GM12875 (cell line): ENCODE data around the gene RBMS1.

Experiments used
- H3K4me3 ChIP-seq: one replicate; pipeline ENCODE4 v1.5.1; 2011; ENCODE audit warnings: low read depth, low read length, control low read depth
- CTCF ChIP-seq: IDR thresholded peaks from 2 replicates; pipeline ENCODE4 v1.5.1; 2011; ENCODE audit warnings: low read depth, mild to moderate bottlenecking, control low read depth, inconsistent platforms, low read length, moderate library complexity, borderline replicate concordance; ENCODE audit not compliant: insufficient read depth

Gene RBMS1

GRCh38 chr2:160308476-160308875 is 185.1 kb downstream of the RBMS1 start:
- no peak overlapping the region for H3K4me3 ChIP-seq
- no peak for TF ChIP-seq CTCF

- no peak overlapping the region for H3K4me3 ChIP-seq
- no peak for TF ChIP-seq CTCF
Measured at GRCh38 chr2:160306985-160307384, 186.6 kb downstream of the RBMS1 start.

- no peak for TF ChIP-seq CTCF
- H3K4me3 ChIP-seq, result no peak overlapping the region
Measured at GRCh38 chr2:160305081-160305750, 188.4 kb downstream of the RBMS1 start.

GRCh38 chr2:160303527-160303926 is 190.1 kb downstream of the RBMS1 start:
- no peak for TF ChIP-seq CTCF
- no peak overlapping the region for H3K4me3 ChIP-seq

GRCh38 chr2:160303076-160303475 is 190.5 kb downstream of the RBMS1 start:
- H3K4me3 ChIP-seq, result no peak overlapping the region
- TF ChIP-seq CTCF, result no peak

GRCh38 chr2:160301420-160301819 is 192.2 kb downstream of the RBMS1 start:
- no peak for TF ChIP-seq CTCF
- no peak overlapping the region for H3K4me3 ChIP-seq

- TF ChIP-seq CTCF, result no peak
- no peak overlapping the region for H3K4me3 ChIP-seq
Measured at GRCh38 chr2:160300203-160300602, 193.4 kb downstream of the RBMS1 start.
